SU-DHL-6 (cell line): Measurements from ENCODE around the gene UNC5A.

ENCODE experiments used
- EZH2phosphoT487 ChIP-seq: fragments of 200-600 bp; sonication (generic), shearing (Covaris generic); conservative IDR thresholded peaks from 2 replicates; pipeline ENCODE4 v1.6.1; 2018; ENCODE audit warnings: mild to moderate bottlenecking, antibody characterized with exemption, low read length, moderate library complexity, mixed read lengths
- TF ChIP-seq, protein P1 (sequence below): fragments of 200-600 bp; sonication (generic); IDR thresholded peaks from one replicate; pipeline ENCODE4 v1.5.1; 2017; ENCODE audit warnings: antibody characterized with exemption, mild to moderate bottlenecking, low read length, moderate library complexity; ENCODE audit not compliant: insufficient read depth, poor library complexity, severe bottlenecking

DNA sequence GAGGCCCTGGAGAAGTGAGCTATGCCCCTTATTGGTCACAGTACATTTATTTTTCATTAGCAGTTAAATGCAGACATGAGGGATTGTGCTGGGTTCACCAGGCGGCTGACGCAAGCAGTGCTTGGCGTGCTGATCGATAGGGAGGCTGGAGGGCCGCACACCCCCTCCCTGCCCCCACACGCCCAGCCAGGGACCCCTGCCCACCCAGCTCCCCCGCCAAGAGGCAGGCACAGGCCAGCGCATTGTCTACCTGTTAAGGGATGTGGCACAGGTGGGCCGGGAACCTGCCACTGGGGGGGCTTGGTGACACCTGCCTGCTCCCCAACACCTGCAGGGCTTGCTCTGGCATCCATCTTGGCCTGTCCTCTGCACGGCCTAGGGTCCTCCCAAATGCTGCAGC lies 49.6 kb downstream of the UNC5A start:
- TF ChIP-seq EZH2phosphoT487, result no peak
- TF ChIP-seq, protein P1, sequence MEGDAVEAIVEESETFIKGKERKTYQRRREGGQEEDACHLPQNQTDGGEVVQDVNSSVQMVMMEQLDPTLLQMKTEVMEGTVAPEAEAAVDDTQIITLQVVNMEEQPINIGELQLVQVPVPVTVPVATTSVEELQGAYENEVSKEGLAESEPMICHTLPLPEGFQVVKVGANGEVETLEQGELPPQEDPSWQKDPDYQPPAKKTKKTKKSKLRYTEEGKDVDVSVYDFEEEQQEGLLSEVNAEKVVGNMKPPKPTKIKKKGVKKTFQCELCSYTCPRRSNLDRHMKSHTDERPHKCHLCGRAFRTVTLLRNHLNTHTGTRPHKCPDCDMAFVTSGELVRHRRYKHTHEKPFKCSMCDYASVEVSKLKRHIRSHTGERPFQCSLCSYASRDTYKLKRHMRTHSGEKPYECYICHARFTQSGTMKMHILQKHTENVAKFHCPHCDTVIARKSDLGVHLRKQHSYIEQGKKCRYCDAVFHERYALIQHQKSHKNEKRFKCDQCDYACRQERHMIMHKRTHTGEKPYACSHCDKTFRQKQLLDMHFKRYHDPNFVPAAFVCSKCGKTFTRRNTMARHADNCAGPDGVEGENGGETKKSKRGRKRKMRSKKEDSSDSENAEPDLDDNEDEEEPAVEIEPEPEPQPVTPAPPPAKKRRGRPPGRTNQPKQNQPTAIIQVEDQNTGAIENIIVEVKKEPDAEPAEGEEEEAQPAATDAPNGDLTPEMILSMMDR, result no peak
